IMR-90 (cell line): ENCODE data around the gene ZNF236. TPM values are rescaled to one million over a fixed set of nuclear protein-coding genes. Genes with fewer than 3 reads are reported as not detected.

ENCODE experiments used
- ATAC-seq: fragments of 200-7000 bp; cut with Tn5 transposase; 2 replicates; pipeline ENCODE4 v1.9.1; 2020; ENCODE audit warnings: low read depth, mild to moderate bottlenecking, moderate library complexity
- BruUV-seq: library from RNA; stranded (reverse); fragments of 400-500 nt; replicated peaks from 2 replicates; lab custom pipeline; 2021; lab: Mats Ljungman, UMichigan
- CTCF ChIA-PET: fragments of 300-600 bp; formaldehyde crosslinking; extraction: SDS; loops from one replicate; lab custom pipeline; 2021; ENCODE audit warnings: antibody characterized with exemption; lab: Yijun Ruan, JAX
- POLR2A ChIA-PET: fragments of 300-600 bp; sonication (Branson Sonifier 250); formaldehyde crosslinking; loops from one replicate; lab custom pipeline; 2022; ENCODE audit warnings: antibody characterized with exemption; ENCODE audit not compliant: unreplicated experiment; lab: Charles Lee
- DNase-seq: peaks from one replicate; pipeline ENCODE4 v3.0.0; 2013
- H2AFZ ChIP-seq: replicated peaks from 2 replicates; pipeline ENCODE3; 2013; ENCODE audit warnings: low read length, mild to moderate bottlenecking; ENCODE audit not compliant: poor library complexity
- H2AK5ac ChIP-seq: 2 replicates; pipeline ENCODE4 v1.6.1; 2013; ENCODE audit warnings: low read depth, low read length, inconsistent platforms
- H2AK9ac ChIP-seq: replicated peaks from 2 replicates; pipeline ENCODE3; 2013; ENCODE audit warnings: mild to moderate bottlenecking, low read depth, low read length, moderate library complexity; ENCODE audit not compliant: poor library complexity
- H2BK120ac ChIP-seq: 2 replicates; pipeline ENCODE4 v1.6.1; 2013; ENCODE audit warnings: low read depth, low read length, inconsistent platforms
- H2BK15ac ChIP-seq: 3 replicates; pipeline ENCODE4 v1.6.1; 2013; ENCODE audit warnings: low read depth, low read length, inconsistent platforms
- H2BK20ac ChIP-seq: 2 replicates; pipeline ENCODE4 v1.6.1; 2013; ENCODE audit warnings: low read depth, mild to moderate bottlenecking, inconsistent platforms, low read length, moderate library complexity
- H2BK5ac ChIP-seq: 2 replicates; pipeline ENCODE4 v1.6.1; 2013; ENCODE audit warnings: mild to moderate bottlenecking, low read depth, low read length, inconsistent platforms; ENCODE audit not compliant: poor library complexity, severe bottlenecking
- H3K14ac ChIP-seq: replicated peaks from 2 replicates; pipeline ENCODE4 v1.6.1; 2013; ENCODE audit warnings: low read depth, low read length, inconsistent platforms
- H3K18ac ChIP-seq: 2 replicates; pipeline ENCODE4 v1.6.1; 2013; ENCODE audit warnings: low read depth, low read length, control low read depth
- H3K23ac ChIP-seq: 2 replicates; pipeline ENCODE4 v1.6.1; 2013; ENCODE audit warnings: low read depth, low read length, inconsistent platforms
- H3K27ac ChIP-seq: 2 replicates; pipeline ENCODE4 v1.5.1; 2013; ENCODE audit warnings: mild to moderate bottlenecking, control low read depth, low read length; ENCODE audit not compliant: insufficient read depth
- H3K27me3 ChIP-seq: 2 replicates; pipeline ENCODE4 v1.6.1; 2013; ENCODE audit warnings: low read length; ENCODE audit not compliant: control insufficient read depth, insufficient read depth
- H3K36me3 ChIP-seq: 2 replicates; pipeline ENCODE4 v1.6.1; 2013; ENCODE audit warnings: low read length, mixed read lengths; ENCODE audit not compliant: control insufficient read depth, insufficient read depth
- H3K4ac ChIP-seq: 2 replicates; pipeline ENCODE4 v1.6.1; 2013; ENCODE audit warnings: low read depth, low read length, inconsistent platforms
- H3K4me1 ChIP-seq: 2 replicates; pipeline ENCODE4 v1.6.1; 2013; ENCODE audit warnings: low read length, mixed read lengths; ENCODE audit not compliant: control insufficient read depth, insufficient read depth
- H3K4me2 ChIP-seq: 2 replicates; pipeline ENCODE4 v1.6.1; 2013; ENCODE audit warnings: low read depth, mild to moderate bottlenecking, control low read depth, low read length, moderate library complexity
- H3K4me3 ChIP-seq: 2 replicates; pipeline ENCODE4 v1.5.1; 2013; ENCODE audit warnings: low read depth, mild to moderate bottlenecking, control low read depth, low read length, moderate library complexity; ENCODE audit not compliant: insufficient read depth
- H3K56ac ChIP-seq: 2 replicates; pipeline ENCODE4 v1.6.1; 2013; ENCODE audit warnings: low read length, inconsistent platforms; ENCODE audit not compliant: insufficient read depth; ENCODE audit errors: extremely low read depth
- H3K79me1 ChIP-seq, 2 experiments: 2 replicates each; pipeline ENCODE4 v1.6.1; 2013; ENCODE audit warnings: low read length in 2 of 2, inconsistent platforms in 1 of 2, low read depth in 1 of 2
- H3K9ac ChIP-seq: 2 replicates; pipeline ENCODE4 v1.6.1; 2013; ENCODE audit warnings: low read depth, low read length, control low read depth
- H3K9me1 ChIP-seq: 2 replicates; pipeline ENCODE4 v1.6.1; 2013; ENCODE audit warnings: low read length, inconsistent platforms; ENCODE audit not compliant: insufficient read depth
- H3K9me3 ChIP-seq: 2 replicates; pipeline ENCODE4 v1.6.1; 2013; ENCODE audit warnings: low read length; ENCODE audit not compliant: control insufficient read depth, insufficient read depth
- H4K20me1 ChIP-seq: 2 replicates; pipeline ENCODE4 v1.6.1; 2013; ENCODE audit warnings: low read length, inconsistent platforms; ENCODE audit not compliant: insufficient read depth
- H4K5ac ChIP-seq: 2 replicates; pipeline ENCODE4 v1.6.1; 2013; ENCODE audit warnings: mild to moderate bottlenecking, low read depth, low read length, control low read depth
- H4K8ac ChIP-seq, 2 experiments: 2 replicates each; pipeline ENCODE4 v1.6.1; 2013; ENCODE audit warnings: low read depth in 2 of 2, low read length in 2 of 2, control low read depth in 1 of 2, inconsistent platforms in 1 of 2
- H4K91ac ChIP-seq: 2 replicates; pipeline ENCODE4 v1.6.1; 2013; ENCODE audit warnings: low read depth, low read length, inconsistent platforms; ENCODE audit not compliant: insufficient read depth
- BHLHE40 ChIP-seq: fragments of 150-350 bp; IDR thresholded peaks from 2 replicates; pipeline ENCODE4 v1.6.1; 2016; ENCODE audit warnings: mild to moderate bottlenecking, low read depth, low read length
- CEBPB ChIP-seq: IDR thresholded peaks from 2 replicates; pipeline ENCODE4 v1.6.1; 2012; ENCODE audit warnings: low read depth, low read length, improper control_type of control experiment
- CHD1 ChIP-seq: IDR thresholded peaks from 2 replicates; pipeline ENCODE4 v1.6.1; 2012; ENCODE audit warnings: low read depth, low read length, improper control_type of control experiment
- FOS ChIP-seq: fragments of 150-350 bp; IDR thresholded peaks from 2 replicates; pipeline ENCODE4 v1.6.1; 2016; ENCODE audit warnings: low read depth, low read length
- MAFK ChIP-seq: IDR thresholded peaks from 2 replicates; pipeline ENCODE4 v1.6.1; 2012; ENCODE audit warnings: low read depth, low read length, improper control_type of control experiment
- MAZ ChIP-seq: IDR thresholded peaks from 2 replicates; pipeline ENCODE4 v1.6.1; 2012; ENCODE audit warnings: low read depth, mild to moderate bottlenecking, low read length, improper control_type of control experiment, moderate library complexity, borderline replicate concordance
- MXI1 ChIP-seq: IDR thresholded peaks from 2 replicates; pipeline ENCODE4 v1.6.1; 2012; ENCODE audit warnings: low read depth, mild to moderate bottlenecking, low read length, moderate library complexity, borderline replicate concordance
- NFE2L2 ChIP-seq: fragments of 150-350 bp; IDR thresholded peaks from 2 replicates; pipeline ENCODE4 v1.6.1; 2016; ENCODE audit warnings: low read depth, mild to moderate bottlenecking, low read length
- POLR2A ChIP-seq: IDR thresholded peaks from 2 replicates; pipeline ENCODE4 v1.6.1; 2012; ENCODE audit warnings: mild to moderate bottlenecking, low read depth, low read length
- RAD21 ChIP-seq: IDR thresholded peaks from 2 replicates; pipeline ENCODE4 v1.6.1; 2012; ENCODE audit warnings: low read length, improper control_type of control experiment
- RCOR1 ChIP-seq: IDR thresholded peaks from 2 replicates; pipeline ENCODE4 v1.6.1; 2012; ENCODE audit warnings: mild to moderate bottlenecking, low read length, improper control_type of control experiment; ENCODE audit not compliant: insufficient replicate concordance
- RFX5 ChIP-seq: IDR thresholded peaks from 2 replicates; pipeline ENCODE4 v1.8.0; 2012; ENCODE audit warnings: low read depth, mild to moderate bottlenecking, low read length, moderate library complexity
- SMC3 ChIP-seq: fragments of 150-350 bp; IDR thresholded peaks from 2 replicates; pipeline ENCODE4 v1.6.1; 2016; ENCODE audit warnings: low read depth, mild to moderate bottlenecking, antibody characterized with exemption, low read length, moderate library complexity
- WGBS, 2 experiments: methylation state at CpG; one replicate each; pipeline versions ENCODE4 v1.1.5 to v1.1.7; 2013; ENCODE audit warnings: missing lambda C conversion rate in 2 of 2; ENCODE audit not compliant: insufficient read length in 1 of 2; ENCODE audit errors: extremely low coverage in 2 of 2; 5-methylcytosine and 5-hydroxymethylcytosine counted together
- dilution Hi-C: fragments of 300-500 bp; cut with HindIII; formaldehyde crosslinking; loops from one replicate; pipeline ENCODE4 v1.14.3; 2018; ENCODE audit warnings: low sequenced_read_pairs; ENCODE audit not compliant: unreplicated experiment
- in situ Hi-C: fragments of 300-500 bp; cut with MboI; formaldehyde crosslinking; loops from 3 replicates; pipeline ENCODE4 v1.14.3; 2019; ENCODE audit warnings: low sequenced_read_pairs, inconsistent platforms, mixed read lengths
- intact Hi-C: fragments of 100-400 bp; cut with micrococcal nuclease; formaldehyde crosslinking; loops from 2 replicates; pipeline ENCODE4 v1.10.0; 2022
- polyA plus RNA-seq, 3 experiments: library from polyadenylated mRNA; depleted of rRNA; stranded (reverse); fragments of >200 nt; gene quantifications; 2 replicates each; pipeline ENCODE4 v1.2.3, GENCODE V29; 2012; ENCODE audit warnings: low replicate concordance in 1 of 3
- total RNA-seq: library from RNA; depleted of rRNA; stranded (reverse); fragments of >200 nt; gene quantifications from 2 replicates; pipeline ENCODE4 v1.2.3, GENCODE V29; 2012
- TF ChIP-seq, protein P1 (sequence below): conservative IDR thresholded peaks from 2 replicates; pipeline ENCODE4 v1.5.1; 2012; ENCODE audit warnings: mild to moderate bottlenecking, low read depth, low read length, improper control_type of control experiment
- TF ChIP-seq, protein P2 (sequence below): fragments of 150-350 bp; IDR thresholded peaks from 2 replicates; pipeline ENCODE4 v1.6.1; 2017; ENCODE audit warnings: mild to moderate bottlenecking, antibody characterized with exemption, low read length, low read depth
- TF ChIP-seq, protein P3 (sequence below): fragments of 150-350 bp; IDR thresholded peaks from 2 replicates; pipeline ENCODE4 v1.6.1; 2016; ENCODE audit warnings: low read depth, mild to moderate bottlenecking, low read length, moderate library complexity, borderline replicate concordance

The ZNF236 gene
- total and polyA plus RNA-seq, 2 of the 4 experiments (the other 2 are of a cell fraction), result 3.6 to 9.7 TPM

DNA sequence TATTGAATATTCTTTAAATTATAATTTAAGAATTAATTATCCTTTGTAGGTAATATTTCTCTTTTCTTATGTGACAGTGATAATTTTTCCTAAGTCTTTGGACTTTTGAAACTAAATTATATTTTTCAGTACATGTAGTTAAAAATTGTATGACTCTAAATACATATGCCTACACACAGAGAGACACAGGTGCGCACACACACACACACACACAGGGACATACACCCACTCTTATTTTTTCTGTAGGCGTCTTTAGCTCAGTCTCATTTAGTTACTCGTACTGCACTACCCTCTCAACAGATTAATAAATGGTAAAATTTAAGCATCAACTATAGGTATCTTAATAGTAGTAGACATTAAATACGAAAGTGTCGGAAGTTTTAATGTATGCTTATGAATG lies 56.1 kb downstream of the ZNF236 start:
- no peak overlapping the region for H2AK5ac ChIP-seq
- H2AK9ac ChIP-seq, result no peak overlapping the region
- H3K18ac ChIP-seq, result no peak overlapping the region
- no peak overlapping the region for H3K14ac ChIP-seq
- H3K4me1 ChIP-seq, result no peaks in the 10 kb centered on the region
- WGBS, 2 experiments, result no CpG with 5 or more reads among the region's 5 CpGs
- no TSS peak for BruUV-seq
- no peak overlapping the region for H4K8ac ChIP-seq
- in situ Hi-C loops, result no loop called here
- H2AFZ ChIP-seq, result no peak overlapping the region
- POLR2A ChIA-PET, result interaction anchor here (0.6 kb wide), 1 partner anchor 71 kb away, joined by 3 read pairs; no protein-coding TSS in a partner anchor
- no peak overlapping the region for H4K5ac ChIP-seq
- H3K4ac ChIP-seq, result no peak overlapping the region
- H2BK20ac ChIP-seq, result no peak overlapping the region
- H4K20me1 ChIP-seq, result no peaks in the 10 kb centered on the region
- H3K36me3 ChIP-seq, result peaks cover 30% of the 10 kb centered on the region
- TF ChIP-seq CEBPB (no peak), BHLHE40 (no peak), FOS (no peak), RCOR1 (no peak), RAD21 (no peak), CHD1 (no peak), MAFK (no peak), SMC3 (no peak), NFE2L2 (no peak), MAZ (no peak), MXI1 (no peak), RFX5 (no peak), POLR2A (no peak)
- TF ChIP-seq, protein P1, sequence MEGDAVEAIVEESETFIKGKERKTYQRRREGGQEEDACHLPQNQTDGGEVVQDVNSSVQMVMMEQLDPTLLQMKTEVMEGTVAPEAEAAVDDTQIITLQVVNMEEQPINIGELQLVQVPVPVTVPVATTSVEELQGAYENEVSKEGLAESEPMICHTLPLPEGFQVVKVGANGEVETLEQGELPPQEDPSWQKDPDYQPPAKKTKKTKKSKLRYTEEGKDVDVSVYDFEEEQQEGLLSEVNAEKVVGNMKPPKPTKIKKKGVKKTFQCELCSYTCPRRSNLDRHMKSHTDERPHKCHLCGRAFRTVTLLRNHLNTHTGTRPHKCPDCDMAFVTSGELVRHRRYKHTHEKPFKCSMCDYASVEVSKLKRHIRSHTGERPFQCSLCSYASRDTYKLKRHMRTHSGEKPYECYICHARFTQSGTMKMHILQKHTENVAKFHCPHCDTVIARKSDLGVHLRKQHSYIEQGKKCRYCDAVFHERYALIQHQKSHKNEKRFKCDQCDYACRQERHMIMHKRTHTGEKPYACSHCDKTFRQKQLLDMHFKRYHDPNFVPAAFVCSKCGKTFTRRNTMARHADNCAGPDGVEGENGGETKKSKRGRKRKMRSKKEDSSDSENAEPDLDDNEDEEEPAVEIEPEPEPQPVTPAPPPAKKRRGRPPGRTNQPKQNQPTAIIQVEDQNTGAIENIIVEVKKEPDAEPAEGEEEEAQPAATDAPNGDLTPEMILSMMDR, result no peak
- TF ChIP-seq, protein P2, sequence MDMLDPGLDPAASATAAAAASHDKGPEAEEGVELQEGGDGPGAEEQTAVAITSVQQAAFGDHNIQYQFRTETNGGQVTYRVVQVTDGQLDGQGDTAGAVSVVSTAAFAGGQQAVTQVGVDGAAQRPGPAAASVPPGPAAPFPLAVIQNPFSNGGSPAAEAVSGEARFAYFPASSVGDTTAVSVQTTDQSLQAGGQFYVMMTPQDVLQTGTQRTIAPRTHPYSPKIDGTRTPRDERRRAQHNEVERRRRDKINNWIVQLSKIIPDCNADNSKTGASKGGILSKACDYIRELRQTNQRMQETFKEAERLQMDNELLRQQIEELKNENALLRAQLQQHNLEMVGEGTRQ, result no peak
- TF ChIP-seq, protein P3, sequence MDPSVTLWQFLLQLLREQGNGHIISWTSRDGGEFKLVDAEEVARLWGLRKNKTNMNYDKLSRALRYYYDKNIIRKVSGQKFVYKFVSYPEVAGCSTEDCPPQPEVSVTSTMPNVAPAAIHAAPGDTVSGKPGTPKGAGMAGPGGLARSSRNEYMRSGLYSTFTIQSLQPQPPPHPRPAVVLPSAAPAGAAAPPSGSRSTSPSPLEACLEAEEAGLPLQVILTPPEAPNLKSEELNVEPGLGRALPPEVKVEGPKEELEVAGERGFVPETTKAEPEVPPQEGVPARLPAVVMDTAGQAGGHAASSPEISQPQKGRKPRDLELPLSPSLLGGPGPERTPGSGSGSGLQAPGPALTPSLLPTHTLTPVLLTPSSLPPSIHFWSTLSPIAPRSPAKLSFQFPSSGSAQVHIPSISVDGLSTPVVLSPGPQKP, result no peak
- H2BK5ac ChIP-seq, result no peak overlapping the region
- intact Hi-C loops, result no loop called here
- H2BK15ac ChIP-seq, result no peak overlapping the region
- DNase-seq (no peak), ATAC-seq (no peak)
- no peak overlapping the region for H3K23ac ChIP-seq
- H3K9ac ChIP-seq, result no peak overlapping the region
- H3K56ac ChIP-seq, result no peak overlapping the region
- no peak overlapping the region for H3K27ac ChIP-seq
- H3K9me3 ChIP-seq, result no peaks in the 10 kb centered on the region
- no peaks in the 10 kb centered on the region for H3K79me1 ChIP-seq
- H4K91ac ChIP-seq, result no peak overlapping the region
- no peaks in the 10 kb centered on the region for H3K9me1 ChIP-seq
- CTCF ChIA-PET, result no interaction called here
- no peak overlapping the region for H3K4me3 ChIP-seq
- H3K4me2 ChIP-seq, result no peak overlapping the region
- no peak overlapping the region for H2BK120ac ChIP-seq
- H3K27me3 ChIP-seq, result no peaks in the 10 kb centered on the region
- dilution Hi-C loops, result no loop called here
